GM19463 (cell line): Measurements from ENCODE around the gene ZNF592.
"Not testable (repeated sequence)": the region's sequence is repeated elsewhere in the genome, so short reads cannot be mapped to it uniquely, and the experiment has no call there.

ENCODE experiments used
- ATAC-seq: cut with Tn5 transposase; IDR thresholded peaks from one replicate; pipeline ENCODE4 v1.9.1; 2021; ENCODE audit warnings: mild to moderate bottlenecking, moderate library complexity; ENCODE audit not compliant: unreplicated experiment

Gene ZNF592

DNA sequence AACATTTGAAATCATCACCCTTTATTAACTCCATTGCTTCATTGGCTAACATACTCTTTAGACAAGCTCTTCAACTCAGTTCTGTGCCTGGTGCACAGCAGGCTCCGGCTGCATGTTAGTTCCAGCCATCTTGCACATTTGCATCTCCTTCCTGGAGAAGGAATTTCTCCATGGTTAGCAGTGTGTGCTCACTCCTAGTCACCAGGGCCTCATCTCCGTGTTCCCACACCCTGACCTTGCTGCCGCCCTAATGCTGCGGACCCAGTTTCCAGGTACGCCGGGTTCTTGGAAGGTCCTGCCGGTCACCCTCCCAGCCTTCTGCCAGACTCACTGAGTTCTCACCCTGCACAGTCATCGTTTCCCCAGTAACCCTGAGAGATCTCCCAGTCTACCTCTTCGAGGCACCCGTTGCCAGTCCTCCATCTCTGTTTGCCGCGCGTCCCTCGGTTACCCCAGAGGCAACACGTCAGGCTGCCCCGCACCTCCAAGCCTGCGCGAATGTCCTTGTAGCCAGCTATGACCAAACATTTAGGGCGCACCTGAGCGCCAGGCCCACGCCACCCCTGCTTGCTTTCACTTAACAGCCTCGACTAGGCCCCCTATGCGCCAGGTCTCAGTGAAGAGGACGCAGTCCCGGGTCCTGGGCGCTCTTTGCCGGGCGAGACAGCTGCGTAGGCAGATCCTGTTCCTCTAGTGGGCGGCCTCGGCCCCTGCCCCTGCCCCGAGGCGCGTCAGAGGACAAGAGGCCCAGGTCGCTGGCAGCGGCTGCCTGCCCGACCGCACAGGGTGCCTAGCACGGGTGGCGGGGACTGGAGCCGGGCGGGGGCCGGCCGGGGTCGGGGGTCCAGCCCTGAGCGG is 747 bp upstream of the ZNF592 start:
- peak; percentile 47 for ATAC-seq

DNA sequence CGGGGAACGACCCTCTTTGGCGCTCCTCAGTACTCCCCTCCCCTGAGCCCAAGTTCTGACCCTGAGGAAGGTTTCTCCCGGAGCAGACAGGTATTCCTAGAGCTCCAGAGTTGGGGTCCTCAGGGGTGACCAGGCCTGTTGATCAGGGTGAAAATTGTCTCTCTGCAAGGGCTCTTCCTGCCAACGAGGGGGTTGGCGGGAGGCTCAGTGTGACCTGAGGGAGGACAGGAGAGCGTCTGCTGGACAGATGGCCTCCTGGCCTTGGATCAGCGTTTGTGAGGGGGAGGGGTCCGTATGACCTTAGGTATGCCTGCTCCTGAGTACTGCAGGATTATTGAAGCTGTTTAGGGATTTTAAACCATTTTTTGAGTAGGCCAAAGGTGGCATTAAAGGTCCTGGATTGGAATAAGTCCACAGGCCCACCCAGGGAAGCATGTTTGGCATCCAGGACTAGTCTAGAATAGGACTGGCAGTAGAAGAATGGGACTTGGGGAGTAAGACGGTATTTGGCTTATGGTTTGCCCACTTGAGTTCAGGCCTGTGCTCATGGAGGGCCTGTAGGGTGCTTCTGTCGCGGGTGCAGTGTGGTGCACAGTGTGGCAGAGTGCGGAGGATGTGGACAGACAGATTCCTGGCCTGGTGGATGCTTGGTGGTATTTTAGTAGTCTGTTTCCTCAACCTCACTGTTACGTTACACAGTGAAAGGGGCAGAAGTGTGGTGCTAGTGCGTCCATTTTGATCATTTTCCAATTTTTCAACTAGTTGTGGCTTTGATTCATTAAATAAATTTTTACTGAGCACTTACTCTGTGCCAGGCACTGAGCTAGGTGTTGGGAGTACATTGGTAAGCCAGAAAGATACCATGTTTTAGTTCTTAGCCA is 959 bp downstream of the ZNF592 start:
- ATAC-seq = no peak

DNA sequence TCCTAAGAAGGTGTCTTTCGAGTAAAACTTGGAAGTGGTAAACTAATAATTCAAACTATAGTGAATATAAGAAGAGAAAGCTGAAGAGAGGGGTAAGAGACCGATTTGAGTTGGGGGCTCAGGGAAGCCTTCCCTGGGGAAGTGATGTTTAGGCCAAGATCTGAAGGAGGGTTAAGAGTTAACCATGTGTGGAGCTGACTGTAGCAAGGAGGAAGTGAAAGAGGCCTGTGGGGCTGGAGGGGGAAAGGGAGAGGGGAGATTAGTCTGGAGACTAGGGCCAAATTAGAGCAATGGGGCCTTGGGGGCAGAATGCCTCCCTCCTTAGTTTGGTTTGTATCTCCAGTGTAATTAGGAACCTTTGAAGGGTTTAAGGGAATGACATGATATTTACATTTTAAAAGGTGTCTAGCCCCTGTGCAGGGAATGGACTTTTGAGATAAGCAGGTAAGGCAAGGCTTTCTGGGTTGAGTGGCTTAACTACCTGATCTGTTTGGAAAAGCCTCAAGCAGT is 2.2 kb downstream of the ZNF592 start:
- peak; percentile 23 for ATAC-seq

DNA sequence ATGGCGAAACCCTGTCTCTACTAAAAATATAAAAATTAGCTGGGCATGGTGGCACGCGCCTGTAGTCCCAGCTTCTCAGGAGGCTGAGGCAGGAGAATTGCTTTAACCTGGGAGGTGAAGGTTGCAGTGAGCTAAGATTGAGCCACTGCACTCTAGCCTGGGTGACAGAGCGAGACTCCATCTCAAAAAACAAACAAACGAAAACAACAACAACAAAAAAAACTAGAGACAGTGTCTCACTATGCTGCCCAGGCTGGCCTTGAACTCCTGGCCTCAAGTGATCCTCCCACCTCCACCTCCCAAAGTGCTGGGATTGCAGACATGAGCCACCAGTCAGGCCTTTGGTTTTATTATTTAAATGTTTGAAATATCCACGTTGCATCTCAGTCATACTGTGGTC is 3.3 kb downstream of the ZNF592 start:
- ATAC-seq = not testable (repeated sequence)

DNA sequence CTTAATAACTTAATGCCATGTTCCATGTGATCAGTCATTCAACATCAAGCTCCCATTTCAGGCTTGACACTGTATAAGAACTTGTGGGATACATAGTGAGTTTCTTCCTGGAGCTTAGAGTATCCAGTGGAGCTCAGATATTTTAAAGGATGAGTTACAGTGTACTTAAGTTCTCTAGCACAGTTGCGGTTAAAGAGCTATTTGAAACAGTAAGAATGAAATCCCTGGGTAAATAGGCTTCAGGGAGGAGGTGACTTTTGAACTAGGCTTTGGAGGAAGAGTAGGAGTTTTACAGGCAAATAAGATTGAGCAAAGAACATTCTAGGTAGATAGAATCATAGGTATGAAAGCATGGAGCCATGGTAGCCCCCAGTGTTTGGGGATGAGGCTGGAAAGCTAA is 3.8 kb downstream of the ZNF592 start:
- ATAC-seq = no peak

DNA sequence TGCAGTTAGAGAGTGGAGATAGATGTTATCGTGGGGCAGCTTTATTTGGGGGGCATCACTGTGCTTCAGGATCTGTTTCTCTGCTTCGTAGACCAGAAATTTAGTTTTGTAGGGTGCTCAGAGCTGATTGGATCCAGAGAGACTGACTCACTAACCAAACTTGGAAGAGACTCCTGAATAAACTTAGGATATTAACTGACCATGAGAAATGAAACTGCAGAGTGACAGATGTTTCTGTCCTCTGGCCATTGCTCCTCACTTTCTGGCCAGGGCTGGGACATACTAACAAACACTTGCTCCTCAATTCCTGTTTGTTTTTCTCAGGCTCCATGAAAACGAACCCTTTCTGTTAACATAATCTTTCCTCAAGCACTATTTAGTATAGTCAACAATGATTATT is 4.3 kb downstream of the ZNF592 start:
- ATAC-seq = no peak

DNA sequence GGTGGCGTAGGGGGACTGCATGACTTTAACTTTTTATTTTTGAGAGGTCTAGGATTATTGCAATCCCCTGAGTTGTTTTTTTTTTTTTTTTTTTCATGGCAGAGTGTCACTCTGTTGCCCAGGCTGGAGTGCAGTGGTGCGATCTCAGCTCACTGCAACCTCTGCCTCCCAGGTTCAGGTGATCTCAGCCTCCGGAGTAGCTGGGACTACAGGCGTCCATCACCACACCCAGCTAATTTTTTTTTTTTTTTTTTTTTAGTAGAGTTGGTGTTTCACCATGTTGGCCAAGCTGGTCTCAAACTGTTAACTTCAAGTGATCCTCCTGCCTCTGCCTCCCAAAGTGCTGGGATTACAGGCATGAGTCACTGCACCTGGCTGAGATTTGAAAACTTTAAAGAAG is 6.5 kb downstream of the ZNF592 start:
- ATAC-seq = not testable (repeated sequence)

DNA sequence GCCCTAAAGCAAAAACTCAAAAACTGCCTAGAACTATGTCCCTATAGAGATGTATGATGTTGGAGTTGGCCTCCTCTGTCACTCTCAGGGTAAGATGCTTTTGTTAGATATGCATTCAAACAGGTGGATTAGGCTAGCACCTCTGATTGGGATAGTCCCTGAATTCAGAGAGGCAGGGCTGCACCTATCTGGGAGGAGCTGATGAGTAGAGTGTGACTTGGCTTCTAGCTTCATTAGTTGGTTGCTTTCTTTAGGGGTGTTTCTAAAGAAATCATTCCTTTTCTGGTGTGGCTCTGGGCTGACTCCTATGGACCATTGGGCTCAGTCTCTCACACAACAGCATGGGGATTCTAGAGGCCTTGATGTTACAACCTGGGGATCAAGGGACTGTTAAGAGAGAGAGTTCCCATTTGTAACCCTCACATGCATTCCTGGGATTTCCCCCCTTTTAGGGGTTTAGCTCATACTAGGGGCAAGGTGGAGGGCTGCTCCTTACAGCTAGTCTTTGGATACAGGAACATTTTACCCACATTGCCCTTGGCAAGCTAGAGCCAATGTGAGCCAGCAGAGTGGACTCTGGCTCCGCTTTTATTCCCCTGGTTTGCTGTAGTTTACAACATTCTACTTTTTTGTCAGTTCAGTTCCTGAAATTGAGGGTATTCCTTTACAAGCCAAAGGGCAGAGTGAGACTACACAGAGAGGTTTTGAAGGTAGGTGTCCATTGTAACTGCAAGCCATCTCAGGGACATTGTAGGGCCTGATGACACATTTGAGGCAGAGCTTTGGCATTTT is 7.5 kb downstream of the ZNF592 start:
- no peak for ATAC-seq

DNA sequence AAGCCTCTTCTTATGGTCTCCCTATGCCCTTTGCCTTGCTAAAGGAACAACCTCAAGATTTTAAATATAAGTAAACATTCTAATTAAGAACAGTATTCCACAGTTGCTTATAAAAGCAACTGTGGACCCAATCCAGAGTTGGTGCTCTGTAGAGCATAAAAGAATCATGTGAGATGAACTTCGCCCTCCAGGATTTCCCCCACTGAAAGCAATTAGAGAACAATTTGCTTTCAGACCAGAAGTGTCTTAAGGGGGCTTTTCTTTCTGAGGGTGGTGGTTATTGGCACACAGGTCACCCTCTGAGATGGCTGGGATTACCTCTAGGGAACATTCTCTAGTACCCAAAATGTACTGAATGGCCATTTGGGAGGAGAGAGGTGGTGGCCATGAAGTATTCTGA is 10.6 kb downstream of the ZNF592 start:
- no peak for ATAC-seq

DNA sequence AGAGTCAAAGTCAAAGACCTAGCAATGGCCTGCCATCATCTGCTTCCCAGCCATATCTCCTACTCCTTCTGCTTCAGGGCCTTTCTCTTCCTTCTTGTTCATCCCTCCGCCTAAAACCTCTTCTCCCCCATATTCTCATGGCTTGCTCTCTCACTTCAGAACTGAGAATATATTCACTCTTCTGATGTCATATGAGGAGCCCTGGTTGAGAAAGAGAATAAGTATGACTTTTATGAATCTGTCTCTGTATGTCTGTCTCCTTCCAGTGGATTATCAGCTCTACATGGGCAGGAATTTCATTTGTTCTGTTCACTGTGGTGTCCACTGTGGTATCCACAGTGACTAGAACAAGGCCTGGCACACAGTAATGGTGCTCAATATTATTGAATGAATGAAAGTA is 11.8 kb downstream of the ZNF592 start:
- ATAC-seq = no peak

DNA sequence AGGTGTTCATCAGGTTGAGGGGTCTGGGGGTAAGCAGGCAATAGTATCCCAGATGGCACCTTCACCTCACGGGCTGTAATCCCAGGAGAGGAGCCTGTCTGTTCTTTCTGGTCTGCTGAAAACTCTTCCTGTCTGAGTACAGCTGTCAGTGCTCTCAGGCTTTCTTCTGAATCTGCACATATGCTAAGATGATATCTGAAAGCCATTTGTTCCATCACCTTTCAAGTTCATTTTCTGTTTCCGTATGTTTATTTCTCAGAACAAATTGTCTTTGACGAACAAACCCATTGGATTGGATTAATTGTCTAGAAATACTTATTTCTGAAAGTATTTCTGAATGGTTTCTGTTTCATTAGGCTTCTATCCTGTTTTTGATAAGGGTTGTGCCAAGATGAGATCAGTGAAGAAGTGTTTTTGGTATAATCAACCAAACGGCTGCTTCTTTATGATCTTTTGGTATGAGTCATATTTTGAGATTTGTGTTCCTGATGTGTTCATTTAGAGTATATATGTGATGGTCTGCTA is 13.3 kb downstream of the ZNF592 start:
- peak; percentile 50 for ATAC-seq

DNA sequence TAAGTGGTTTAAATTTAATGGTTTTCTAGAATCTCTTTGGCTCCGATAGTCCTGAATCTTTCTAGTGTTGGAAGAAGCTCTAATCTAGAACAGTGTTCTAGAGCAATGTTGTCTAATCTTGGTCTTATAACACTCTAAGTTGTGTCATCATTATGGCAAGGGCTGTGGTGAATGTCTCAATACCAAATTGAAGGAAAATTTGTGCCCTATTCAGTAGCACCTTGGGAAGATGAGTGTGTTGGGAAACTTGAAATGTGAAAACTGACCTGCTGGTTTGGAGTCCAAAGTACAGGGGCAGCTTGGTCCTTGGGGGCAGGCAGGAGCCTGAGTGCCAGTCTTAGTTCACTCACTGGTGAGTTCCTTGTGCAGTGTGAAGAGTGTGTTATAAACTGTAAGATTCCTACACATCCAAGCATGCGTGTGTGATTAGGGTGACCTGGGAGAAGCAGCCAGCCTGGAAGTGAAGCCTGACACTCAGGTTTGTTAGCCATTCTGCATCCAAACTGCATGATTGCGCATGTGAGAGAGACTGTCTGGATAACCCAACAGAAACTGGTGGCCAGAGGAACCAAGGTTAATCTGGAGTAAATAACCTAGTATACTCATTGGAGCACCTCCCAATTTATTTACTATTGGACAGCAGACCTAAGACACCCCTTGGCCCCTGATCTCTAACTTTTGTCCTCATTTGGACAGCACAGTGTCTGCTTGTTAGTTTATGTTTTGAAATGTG is 14.6 kb downstream of the ZNF592 start:
- no peak for ATAC-seq

DNA sequence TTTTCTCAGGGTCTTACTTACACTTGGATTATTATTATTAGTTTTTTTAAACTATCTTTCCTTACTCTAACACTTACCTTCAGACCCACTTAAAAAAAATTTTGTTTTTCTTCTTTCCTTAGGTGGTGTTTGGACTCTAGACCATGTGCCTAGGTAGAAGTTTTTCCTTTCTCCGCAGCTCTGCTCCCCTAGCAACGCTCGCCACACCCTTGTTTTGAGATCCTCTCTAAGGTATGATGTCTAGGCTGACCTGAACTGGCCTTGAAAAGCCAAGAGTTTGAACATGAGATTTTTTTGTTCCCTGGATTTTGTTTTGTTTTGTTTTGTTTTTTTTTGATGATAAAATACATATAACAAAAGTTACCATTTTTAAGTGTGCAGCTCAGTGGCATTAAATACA is 16.2 kb downstream of the ZNF592 start:
- no peak for ATAC-seq

DNA sequence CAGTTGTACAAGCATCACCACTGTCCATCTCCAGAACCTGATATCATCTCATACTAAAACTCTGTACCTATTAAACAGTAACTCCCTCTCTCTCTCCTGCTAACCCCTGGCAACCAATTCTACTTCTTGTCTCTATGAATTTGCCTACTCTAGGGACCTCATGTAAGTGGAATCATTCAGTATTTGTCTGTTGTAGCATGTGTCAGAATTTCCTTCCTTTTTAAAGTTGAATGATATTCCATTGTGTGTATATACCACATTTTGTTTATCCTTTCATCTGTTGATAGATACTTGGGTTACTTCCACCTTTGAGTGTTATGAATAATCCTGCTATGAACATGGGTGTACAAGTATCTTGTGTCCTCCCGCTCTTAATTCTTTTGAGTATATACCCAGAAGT is 16.6 kb downstream of the ZNF592 start:
- ATAC-seq = no peak

DNA sequence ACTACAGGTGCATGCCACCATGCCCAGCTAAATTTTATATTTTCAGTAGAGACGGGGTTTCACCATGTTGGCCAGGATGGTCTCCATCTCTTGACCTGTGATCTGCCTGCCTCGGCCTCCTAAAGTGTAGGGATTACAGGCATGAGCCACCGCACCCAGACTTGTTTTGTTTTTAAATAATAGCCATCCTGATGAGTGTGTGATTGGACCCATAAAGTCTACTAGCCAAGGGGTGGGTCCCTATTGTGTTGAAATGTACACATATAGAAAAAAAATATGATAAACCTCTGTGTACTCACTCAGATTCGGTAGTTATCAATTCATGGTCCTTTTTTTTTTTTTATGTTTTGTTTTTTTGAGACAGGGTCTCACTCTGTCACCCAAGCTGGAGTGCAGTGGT is 17.3 kb downstream of the ZNF592 start:
- ATAC-seq = no peak

DNA sequence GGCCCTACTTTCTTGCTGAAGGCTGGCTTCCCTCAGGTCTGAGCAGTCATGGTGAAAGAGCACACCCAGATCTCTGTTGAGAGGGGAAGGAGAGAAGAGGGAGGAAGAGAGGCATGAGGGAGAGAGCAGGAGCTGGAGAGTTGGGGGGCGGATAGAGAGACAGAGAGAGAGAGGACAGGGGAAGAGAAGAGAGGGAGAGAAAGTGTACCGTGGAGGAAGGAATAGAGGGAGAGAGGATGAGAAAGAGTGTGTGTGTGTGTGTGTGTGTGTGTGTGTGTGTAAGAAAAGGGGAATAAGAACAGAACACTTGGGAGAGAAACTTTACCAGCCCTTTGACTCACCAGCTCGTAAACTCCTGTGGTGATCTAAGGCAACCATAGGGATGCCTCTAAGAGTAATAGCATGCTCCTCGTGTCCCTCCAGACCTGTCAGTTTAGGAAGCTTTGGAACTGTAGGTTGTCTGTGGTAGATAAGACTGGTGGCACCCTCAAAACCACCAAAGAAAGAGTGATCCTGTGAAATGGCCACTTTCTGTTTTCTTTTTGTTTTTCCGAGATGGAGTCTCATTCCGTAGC is 18.2 kb downstream of the ZNF592 start:
- ATAC-seq = no peak

DNA sequence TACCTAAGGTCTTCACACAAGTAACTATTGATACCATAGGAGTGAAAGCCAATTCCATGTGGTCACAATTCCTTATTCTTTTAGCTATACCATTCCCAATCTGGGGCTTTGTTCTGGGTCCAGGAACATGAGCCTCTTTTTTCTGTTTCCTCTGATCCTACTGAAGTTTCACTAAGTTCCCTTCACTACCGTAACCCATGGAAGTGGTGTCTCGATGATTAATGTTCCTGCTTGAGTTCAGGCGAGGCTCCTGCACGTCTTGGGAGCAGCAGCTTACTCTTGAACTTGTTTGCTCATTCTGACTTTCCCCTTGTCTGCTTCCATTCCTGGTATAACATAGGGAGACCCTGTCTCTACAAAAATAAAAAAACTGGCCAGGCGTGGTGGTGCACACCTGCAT is 23.6 kb downstream of the ZNF592 start:
- no peak for ATAC-seq

DNA sequence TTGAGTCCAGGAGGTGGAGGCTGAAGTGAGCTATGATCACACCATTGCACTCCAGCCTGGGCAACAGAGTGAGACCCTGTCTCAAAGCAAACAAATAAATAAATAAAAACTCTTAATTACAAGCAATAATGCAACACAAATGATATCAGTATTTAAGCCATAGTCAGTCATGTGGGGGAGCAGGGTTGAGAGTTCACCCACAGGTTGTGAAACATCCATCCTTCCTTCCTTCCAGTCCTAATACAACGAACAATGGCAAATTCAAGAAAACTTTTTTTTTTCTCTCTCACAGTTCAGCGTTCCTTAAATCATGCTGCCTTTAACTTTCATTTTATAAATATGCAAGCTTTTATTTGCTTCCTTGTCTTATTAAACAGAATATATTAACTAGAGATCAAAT is 24.1 kb downstream of the ZNF592 start:
- ATAC-seq = no peak

DNA sequence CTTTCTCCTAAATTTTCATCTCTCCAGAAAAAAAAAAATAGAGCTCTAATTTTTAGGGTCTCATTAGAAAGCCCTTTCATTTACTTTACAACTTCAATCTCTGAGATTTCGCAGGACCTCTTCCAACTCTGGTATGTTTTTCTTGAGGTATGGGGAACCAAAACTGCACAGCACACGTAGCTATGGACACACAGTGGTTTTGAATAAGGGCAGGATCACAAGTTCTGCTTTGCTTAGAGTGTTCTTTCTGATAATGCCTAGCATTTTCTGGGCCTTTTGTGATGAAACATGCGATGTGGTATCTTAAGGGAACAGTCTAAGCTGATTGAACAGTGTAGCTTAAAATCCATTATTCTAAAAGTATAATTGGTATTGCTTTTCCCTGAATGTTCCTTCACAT is 25.3 kb downstream of the ZNF592 start:
- no peak for ATAC-seq
